Esophagus squamous epithelium (tissue), 5 donors: ENCODE results near the gene TEAD1. TPM values are rescaled to one million over a fixed set of nuclear protein-coding genes. Genes with fewer than 3 reads are reported as not detected.

Source experiments
- DNase-seq: peaks from one replicate; lab custom pipeline; 2025; lab: John Stamatoyannopoulos, UW
- H3K27ac ChIP-seq, 4 donors: fragments of 200-600 bp; sonication (generic); one replicate each; pipeline ENCODE4 v1.5.1; 2016 to 2019; ENCODE audit warnings: mild to moderate bottlenecking in 1 of 4
- H3K27me3 ChIP-seq, 4 donors: fragments of 200-600 bp; sonication (generic); 1 replicate in 3 of 4; 2 replicates in 1 of 4; pipeline versions ENCODE4 v1.5.1 to v1.6.0; 2017 to 2021; ENCODE audit warnings: antibody characterized with exemption in 1 of 4
- H3K36me3 ChIP-seq, 3 donors: fragments of 200-600 bp; sonication (generic); one replicate each; pipeline ENCODE4 v1.5.1; 2016 to 2019
- H3K4me1 ChIP-seq, 3 donors: fragments of 200-600 bp; sonication (generic); one replicate each; pipeline ENCODE4 v1.5.1; 2017 to 2019
- H3K4me3 ChIP-seq, 4 donors: fragments of 200-600 bp; sonication (generic); 1 replicate in 3 of 4; 2 replicates in 1 of 4; pipeline ENCODE4 v1.5.1; 2016 to 2019; ENCODE audit warnings: mild to moderate bottlenecking in 2 of 4, moderate library complexity in 1 of 4
- H3K9me3 ChIP-seq, 3 donors: fragments of 200-600 bp; sonication (generic); one replicate each; pipeline ENCODE4 v1.5.1; 2016 to 2019
- POLR2A ChIP-seq, 4 donors: fragments of 450-650 bp; IDR thresholded peaks; one replicate each; pipeline ENCODE4 v1.6.1; 2017; ENCODE audit warnings: antibody characterized with exemption in 4 of 4, mild to moderate bottlenecking in 4 of 4, moderate library complexity in 3 of 4
- WGBS, 2 donors: methylation state at CpG; one replicate each; pipeline ENCODE4 v1.1.5; 2018; 5-methylcytosine and 5-hydroxymethylcytosine counted together
- intact Hi-C: fragments of 100-400 bp; cut with DNase I; formaldehyde crosslinking; loops from one replicate; pipeline ENCODE4 v1.15.0; 2022
- total RNA-seq, 4 donors: library from RNA; depleted of rRNA; stranded (reverse); fragments of >200 nt; gene quantifications; one replicate each; pipeline ENCODE4 v1.1.0, GENCODE V29; 2016
- TF ChIP-seq, protein P1 (sequence below), 6 experiments: fragments of 450-650 bp in 4 of 6; fragments of 200-600 bp in 2 of 6; sonication (generic) in 2 of 6; IDR thresholded peaks; one replicate each; pipeline ENCODE4 v1.5.1; 2016 to 2019; ENCODE audit warnings: antibody characterized with exemption in 6 of 6, mild to moderate bottlenecking in 4 of 6, moderate library complexity in 4 of 6
- donor health status: DM: yes; HTN: yes; CAD: no.

TEAD1 gene
- total RNA-seq, 4 donors from 2014 or later, result 33.3 to 75.2 (median 49.8) TPM

- 88 to 94% methylated on average over 3 to 4 of the region's 4 CpGs for WGBS, 2 donors
- no peaks in the 10 kb centered on the region for H3K36me3 ChIP-seq
- no peak for DNase-seq
Measured at GRCh38 chr11:12786450-12786849, 112.2 kb downstream of the TEAD1 start.

GRCh38 chr11:12786891-12787290, 112.7 kb downstream of the TEAD1 start:
- no peaks in the 10 kb centered on the region for H3K27me3 ChIP-seq
- H3K9me3 ChIP-seq, result no peaks in the 10 kb centered on the region
- no peak overlapping the region for H3K4me3 ChIP-seq
- 91 to 93% methylated on average over 5 of the region's 5 CpGs for WGBS, 2 donors
- TF ChIP-seq POLR2A (IDR thresholded peaks at IDR 0.05), result no peak
- TF ChIP-seq, protein P1, sequence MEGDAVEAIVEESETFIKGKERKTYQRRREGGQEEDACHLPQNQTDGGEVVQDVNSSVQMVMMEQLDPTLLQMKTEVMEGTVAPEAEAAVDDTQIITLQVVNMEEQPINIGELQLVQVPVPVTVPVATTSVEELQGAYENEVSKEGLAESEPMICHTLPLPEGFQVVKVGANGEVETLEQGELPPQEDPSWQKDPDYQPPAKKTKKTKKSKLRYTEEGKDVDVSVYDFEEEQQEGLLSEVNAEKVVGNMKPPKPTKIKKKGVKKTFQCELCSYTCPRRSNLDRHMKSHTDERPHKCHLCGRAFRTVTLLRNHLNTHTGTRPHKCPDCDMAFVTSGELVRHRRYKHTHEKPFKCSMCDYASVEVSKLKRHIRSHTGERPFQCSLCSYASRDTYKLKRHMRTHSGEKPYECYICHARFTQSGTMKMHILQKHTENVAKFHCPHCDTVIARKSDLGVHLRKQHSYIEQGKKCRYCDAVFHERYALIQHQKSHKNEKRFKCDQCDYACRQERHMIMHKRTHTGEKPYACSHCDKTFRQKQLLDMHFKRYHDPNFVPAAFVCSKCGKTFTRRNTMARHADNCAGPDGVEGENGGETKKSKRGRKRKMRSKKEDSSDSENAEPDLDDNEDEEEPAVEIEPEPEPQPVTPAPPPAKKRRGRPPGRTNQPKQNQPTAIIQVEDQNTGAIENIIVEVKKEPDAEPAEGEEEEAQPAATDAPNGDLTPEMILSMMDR (IDR thresholded peaks at IDR 0.05), result no peak
- H3K36me3 ChIP-seq, result no peaks in the 10 kb centered on the region
- no peak overlapping the region for H3K27ac ChIP-seq
- intact Hi-C loops, result no loop called here
- H3K4me1 ChIP-seq, result peaks cover 0 to 46% (median 4%) of the 10 kb centered on the region in 3 donors
- DNase-seq, result no peak

More at GRCh38 chr11:12786450-12786849, 112.2 kb downstream of the TEAD1 start:
- peaks cover 0 to 41% (median 4%) of the 10 kb centered on the region in 3 donors for H3K4me1 ChIP-seq
- no peak overlapping the region for H3K4me3 ChIP-seq
- H3K27me3 ChIP-seq, result no peaks in the 10 kb centered on the region
- TF ChIP-seq, protein P1 (IDR thresholded peaks at IDR 0.05), result no peak
- TF ChIP-seq POLR2A (IDR thresholded peaks at IDR 0.05), result no peak
- intact Hi-C loops, result no loop called here
- H3K27ac ChIP-seq, result no peak overlapping the region
- no peaks in the 10 kb centered on the region for H3K9me3 ChIP-seq

DNA sequence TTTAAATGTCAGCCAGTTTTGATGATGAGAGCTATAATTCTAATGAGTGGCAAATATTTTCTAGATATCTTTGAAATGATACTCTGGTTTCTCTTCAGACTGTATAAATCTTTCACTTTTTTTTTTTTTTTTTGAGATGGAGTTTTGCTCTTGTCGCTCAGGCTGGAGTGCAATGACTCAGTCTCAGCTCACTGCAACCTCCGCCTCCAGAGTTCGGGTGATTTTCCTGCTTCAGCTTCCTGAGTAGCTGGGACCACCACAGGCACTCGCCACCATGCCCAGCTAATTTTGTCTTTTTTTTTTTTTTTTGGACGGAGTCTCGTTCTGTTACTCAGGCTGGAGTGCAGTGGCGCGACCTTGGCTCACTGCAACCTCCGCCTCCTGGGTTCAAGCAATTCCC, 113.6 kb downstream of the TEAD1 start:
- intact Hi-C loops, result no loop called here

GRCh38 chr11:12789054-12789453, 114.8 kb downstream of the TEAD1 start:
- Histone ChIP-seq H3K4me1 (peaks cover 0 to 54% (median 4%) of the 10 kb centered on the region in 3 donors), H3K27ac (no peak overlapping the region), H3K36me3 (peaks cover 0 to 3% (median 0%) of the 10 kb centered on the region in 3 donors), H3K27me3 (no peaks in the 10 kb centered on the region), H3K9me3 (no peaks in the 10 kb centered on the region), H3K4me3 (no peak overlapping the region)
- no peak for DNase-seq
- TF ChIP-seq, protein P1 (IDR thresholded peaks at IDR 0.05), result no peak
- no peak for TF ChIP-seq POLR2A (IDR thresholded peaks at IDR 0.05)
- 67% methylated on average over 1 of the region's 1 CpG for WGBS, 2 donors
- intact Hi-C loops, result no loop called here

More for the DNA sequence above, 113.6 kb downstream of the TEAD1 start:
- no peak for DNase-seq
- H3K27ac ChIP-seq, result no peak overlapping the region
- no peaks in the 10 kb centered on the region for H3K36me3 ChIP-seq
- H3K4me3 ChIP-seq, result no peak overlapping the region
- no peaks in the 10 kb centered on the region for H3K9me3 ChIP-seq
- no peak for TF ChIP-seq POLR2A (IDR thresholded peaks at IDR 0.05)
- TF ChIP-seq, protein P1 (IDR thresholded peaks at IDR 0.05), result no peak
- H3K27me3 ChIP-seq, result no peaks in the 10 kb centered on the region
- peaks cover 0 to 54% (median 4%) of the 10 kb centered on the region in 3 donors for H3K4me1 ChIP-seq
- 57 to 61% methylated on average over 9 of the region's 9 CpGs for WGBS, 2 donors

DNA sequence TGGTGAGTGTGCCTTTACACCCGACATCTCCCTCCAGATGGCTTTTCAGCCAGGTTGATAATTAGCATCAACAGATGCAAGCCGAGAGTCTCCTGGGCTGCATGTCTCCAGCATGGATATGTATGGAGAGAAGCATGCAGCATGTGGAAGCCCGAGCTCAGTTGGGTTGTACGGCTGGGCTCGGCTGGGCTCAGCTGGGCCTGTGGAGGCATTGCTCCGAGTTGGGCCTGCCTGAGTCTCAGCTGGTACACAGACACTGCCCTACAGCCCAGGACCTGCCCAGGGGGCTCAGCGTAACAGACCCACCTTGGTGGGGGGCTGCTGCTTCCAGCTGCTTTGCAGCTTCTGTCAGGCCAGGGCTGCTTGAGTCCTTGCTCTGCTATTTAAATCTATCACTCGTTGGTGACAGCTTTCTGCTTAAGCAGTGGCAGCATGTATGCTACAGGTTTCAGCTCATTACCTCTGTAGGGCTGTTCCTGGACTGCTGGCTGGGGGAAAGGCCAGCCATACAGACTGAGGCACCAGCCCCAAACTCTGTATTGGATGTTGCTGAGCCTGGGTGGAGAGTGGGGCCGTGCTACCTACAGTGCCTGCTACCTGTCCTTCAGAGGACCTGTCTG, 115.5 kb downstream of the TEAD1 start:
- TF ChIP-seq, protein P1 (IDR thresholded peaks at IDR 0.05), result no peak
- no peak for TF ChIP-seq POLR2A (IDR thresholded peaks at IDR 0.05)
- H3K27ac ChIP-seq, result no peak overlapping the region
- peaks cover 0 to 10% (median 0%) of the 10 kb centered on the region in 3 donors for H3K36me3 ChIP-seq
- H3K4me1 ChIP-seq, result peaks cover 0 to 54% (median 4%) of the 10 kb centered on the region in 3 donors
- no peaks in the 10 kb centered on the region for H3K9me3 ChIP-seq
- intact Hi-C loops, result no loop called here
- no peaks in the 10 kb centered on the region for H3K27me3 ChIP-seq
- 64 to 100% methylated on average over 2 of the region's 9 CpGs for WGBS, 2 donors
- no peak overlapping the region for H3K4me3 ChIP-seq
- no peak for DNase-seq
